PFSK-1 (cell line): ENCODE results near the gene CARM1.

Experiments used
- FOXP2 ChIP-seq: optimal IDR thresholded peaks from 2 replicates; pipeline ENCODE3; 2011; ENCODE audit warnings: borderline replicate concordance, control low read depth, inconsistent platforms; ENCODE audit not compliant: insufficient read depth; ENCODE audit errors: extremely low read length, extremely low read depth
- POLR2AphosphoS5 ChIP-seq: IDR thresholded peaks from 2 replicates; pipeline ENCODE4 v1.6.1; 2012; ENCODE audit warnings: low read depth, mild to moderate bottlenecking, control low read depth, low read length, moderate library complexity
- REST ChIP-seq, 2 experiments: IDR thresholded peaks; 2 replicates each; pipeline versions ENCODE4 v1.6.1 to v1.8.0; 2011 to 2012; ENCODE audit warnings: low read depth in 2 of 2, low read length in 2 of 2, control low read depth in 1 of 2, inconsistent platforms in 1 of 2, mild to moderate bottlenecking in 1 of 2, moderate library complexity in 1 of 2; ENCODE audit not compliant: insufficient read depth in 1 of 2
- SIN3A ChIP-seq: IDR thresholded peaks from 2 replicates; pipeline ENCODE4 v1.6.1; 2012; ENCODE audit warnings: mild to moderate bottlenecking, low read length, moderate library complexity, borderline replicate concordance; ENCODE audit not compliant: insufficient read depth
- TAF1 ChIP-seq: IDR thresholded peaks from 2 replicates; pipeline ENCODE4 v1.6.1; 2012; ENCODE audit warnings: low read length, control low read depth, borderline replicate concordance; ENCODE audit not compliant: insufficient read depth

GRCh38 chr19:10858204-10858828 is 13.0 kb upstream of the CARM1 start:
- no peak for TF ChIP-seq REST (IDR thresholded peaks at IDR 0.05; ENCODE audit: insufficient read depth in 1 of 2, low read depth in 2 of 2, low read length in 2 of 2)
- TF ChIP-seq SIN3A, result no peak
- TF ChIP-seq POLR2AphosphoS5, result no peak
- no peak for TF ChIP-seq FOXP2
- TF ChIP-seq TAF1, result no peak
